ENCODE data around the gene MAMDC2. TPM values are rescaled to one million over a fixed set of nuclear protein-coding genes. Genes with fewer than 3 reads are reported as not detected.

MAMDC2 gene
- total and polyA plus RNA-seq, 2 of the 8 experiments (the other 6 are each of a cell fraction or from before 2014, with no cell fraction given): 6.1 to 15.4 TPM

DNA sequence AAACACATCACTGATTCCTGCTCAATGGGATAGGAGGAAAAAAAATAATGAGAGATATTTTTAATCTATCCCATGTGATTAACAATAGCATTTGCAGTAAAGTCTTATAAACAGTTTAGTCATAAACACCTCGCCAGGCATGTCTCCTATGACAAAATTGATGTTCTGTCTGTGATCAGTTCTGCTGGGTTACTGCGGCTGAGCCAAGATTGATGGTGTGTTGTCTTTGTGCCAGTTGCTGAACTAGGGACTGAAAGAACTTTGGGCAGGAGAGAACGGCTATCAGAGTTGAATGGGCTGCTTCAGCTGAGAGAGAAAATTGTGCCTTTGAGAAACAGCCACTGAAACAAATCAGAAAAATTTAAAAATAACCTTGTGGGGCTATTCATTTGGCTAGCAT, 37.3 kb upstream of the MAMDC2 start:
- Histone ChIP-seq H2BK15ac (ENCODE audit: low read length) (no peak overlapping the region), H2BK5ac (ENCODE audit: low read depth, low read length) (no peak overlapping the region), H3K79me2 (ENCODE audit: control insufficient read depth in 1 of 2, insufficient read depth in 2 of 2, low read length in 2 of 2) (no peaks in the 10 kb centered on the region), H4K8ac (ENCODE audit: extremely low read depth, insufficient read depth, low read length) (no peak overlapping the region), H3K27ac (ENCODE audit: low read depth, low read length) (no peak overlapping the region), H2AK5ac (ENCODE audit: low read depth, low read length) (no peak overlapping the region), H3K27me3 (replicated peaks in 1 of 4; ENCODE audit: control insufficient read depth in 3 of 4, extremely low read depth in 1 of 4, insufficient read depth in 3 of 4, low read length in 3 of 4) (no peaks in the 10 kb centered on the region), H4K20me1 (replicated peaks in 1 of 2; ENCODE audit: control insufficient read depth in 1 of 2, insufficient read depth in 2 of 2, low read length in 2 of 2) (no peaks in the 10 kb centered on the region), H4K91ac (replicated peaks; ENCODE audit: insufficient read length, low read length) (no peak overlapping the region), H3K36me3 (ENCODE audit: control insufficient read depth in 2 of 4, insufficient read depth in 4 of 4, low read length in 3 of 4) (no peaks in the 10 kb centered on the region), H3K79me1 (ENCODE audit: low read depth, low read length) (no peaks in the 10 kb centered on the region), H3K4me2 (ENCODE audit: insufficient read depth in 1 of 2, low read depth in 2 of 2, low read length in 2 of 2) (no peak overlapping the region), H3K23ac (ENCODE audit: insufficient read length) (no peak overlapping the region), H3K56ac (replicated peaks; ENCODE audit: insufficient read length, low read depth, low read length) (no peak overlapping the region), H2BK20ac (ENCODE audit: low read length) (no peak overlapping the region), H3K4me3 (ENCODE audit: extremely low read depth in 1 of 4, insufficient read depth in 2 of 4, low read depth in 3 of 4, low read length in 4 of 4) (no peak overlapping the region), H3K4ac (replicated peaks; ENCODE audit: insufficient read length, low read depth, low read length) (no peak overlapping the region), H3K4me1 (replicated peaks in 1 of 4; ENCODE audit: control insufficient read depth in 3 of 4, insufficient read depth in 4 of 4, low read length in 3 of 4) (no peaks in the 10 kb centered on the region), H2BK120ac (replicated peaks; ENCODE audit: low read depth, low read length) (no peak overlapping the region), H2BK12ac (ENCODE audit: low read depth, low read length) (no peak overlapping the region), H4K5ac (ENCODE audit: insufficient read length, low read depth, low read length) (no peak overlapping the region), H3K23me2 (ENCODE audit: low read depth, low read length) (no peaks in the 10 kb centered on the region), H3K9ac (replicated peaks in 1 of 4; ENCODE audit: extremely low read depth in 1 of 4, low read depth in 3 of 4, low read length in 3 of 4) (no peak overlapping the region), H3K9me3 (ENCODE audit: insufficient read depth in 2 of 2, low read depth in 1 of 2, low read length in 1 of 2) (no peaks in the 10 kb centered on the region), H3K14ac (ENCODE audit: insufficient read length) (no peak overlapping the region), H3K18ac (ENCODE audit: extremely low read depth, low read length) (no peak overlapping the region), H2AFZ (ENCODE audit: low read length) (no peak overlapping the region)
- ChIA-PET POLR2A (ENCODE audit: partially characterized antibody) (no interaction called here), CTCF (ENCODE audit: partially characterized antibody) (interaction anchor here (0.6 kb wide), 1 partner anchor 97 kb away, joined by 3 read pairs; no protein-coding TSS in a partner anchor)
- 92% methylated on average over 3 of the region's 3 CpGs; no CpG with 5 or more reads in 1 of the 2 experiments for WGBS, 2 experiments (ENCODE audit: extremely low coverage in 1 of 2, insufficient coverage in 1 of 2, insufficient read length in 1 of 2, insufficient replicate concordance in 2 of 2, low coverage in 1 of 2, low lambda C conversion rate in 2 of 2, missing lambda C conversion rate in 1 of 2)
- FAIRE-seq: no peak
- no peak for TF ChIP-seq RNF2 (IDR thresholded peaks at IDR 0.05; ENCODE audit: borderline replicate concordance, low read depth, low read length, missing control alignments, poor library complexity, severe bottlenecking)
- TF ChIP-seq TAF1 (IDR thresholded peaks at IDR 0.05; ENCODE audit: low read depth, low read length): no peak
- TF ChIP-seq SAP30 (IDR thresholded peaks at IDR 0.05; ENCODE audit: insufficient read depth, insufficient replicate concordance, low read length): no peak
- no peak for TF ChIP-seq BRCA1 (IDR thresholded peaks at IDR 0.05; ENCODE audit: low read depth, low read length)
- no peak for TF ChIP-seq CHD2 (IDR thresholded peaks at IDR 0.05; ENCODE audit: low read length)
- TF ChIP-seq PHF8 (conservative IDR thresholded peaks at IDR 0.05; ENCODE audit: low read depth, low read length): no peak
- TF ChIP-seq HDAC2 (IDR thresholded peaks at IDR 0.05; ENCODE audit: borderline replicate concordance in 1 of 2, low read depth in 2 of 2, low read length in 2 of 2): no peak
- TF ChIP-seq CEBPB (IDR thresholded peaks at IDR 0.05; ENCODE audit: low read depth, low read length): no peak
- TF ChIP-seq MAFK (IDR thresholded peaks at IDR 0.05; ENCODE audit: low read depth, low read length): no peak
- TF ChIP-seq, protein P1, sequence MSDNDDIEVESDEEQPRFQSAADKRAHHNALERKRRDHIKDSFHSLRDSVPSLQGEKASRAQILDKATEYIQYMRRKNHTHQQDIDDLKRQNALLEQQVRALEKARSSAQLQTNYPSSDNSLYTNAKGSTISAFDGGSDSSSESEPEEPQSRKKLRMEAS (IDR thresholded peaks at IDR 0.05): no peak
- TF ChIP-seq CREB1 (IDR thresholded peaks at IDR 0.05): no peak
- TF ChIP-seq TCF12 (IDR thresholded peaks at IDR 0.05; ENCODE audit: low read depth, low read length): no peak
- no peak for TF ChIP-seq GTF2F1 (IDR thresholded peaks at IDR 0.05; ENCODE audit: borderline replicate concordance, low read depth, low read length)
- DNase-seq (ENCODE audit: low read depth in 1 of 2, low spot score in 2 of 2): no peak

Data from H1 (cell line).